Testis (tissue), 2 donors: Measurements from ENCODE around the gene GPR161.

Experiments used
- POLR2A ChIP-seq: fragments of 450-650 bp; IDR thresholded peaks from one replicate; pipeline ENCODE4 v1.6.1; 2017; ENCODE audit warnings: antibody characterized with exemption, mild to moderate bottlenecking, moderate library complexity
- TF ChIP-seq, protein P1 (sequence below), 3 experiments: fragments of 450-650 bp in 2 of 3; fragments of 200-600 bp in 1 of 3; sonication (generic) in 1 of 3; IDR thresholded peaks; one replicate each; pipeline ENCODE4 v1.5.1; 2016 to 2019; ENCODE audit warnings: antibody characterized with exemption in 3 of 3, mild to moderate bottlenecking in 2 of 3, moderate library complexity in 1 of 3

DNA sequence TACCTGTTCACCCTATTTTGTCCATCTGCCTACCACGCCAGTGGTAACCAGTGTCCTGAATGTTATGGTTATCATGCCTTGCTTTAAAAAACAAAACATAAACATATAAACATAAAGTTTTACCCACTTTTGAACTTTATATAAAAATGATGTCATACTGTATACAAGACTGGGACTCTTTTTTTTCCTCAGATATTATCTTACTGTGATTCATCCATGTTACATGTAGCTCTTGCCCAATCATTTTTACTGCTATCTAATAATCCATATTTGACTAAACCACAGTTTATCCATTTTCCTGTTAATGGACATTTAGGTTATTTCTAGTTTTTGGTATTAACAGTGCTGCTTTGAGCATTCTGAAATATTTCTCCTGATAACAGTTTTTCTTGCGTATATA, 78.8 kb downstream of the GPR161 start:
- TF ChIP-seq, protein P1, sequence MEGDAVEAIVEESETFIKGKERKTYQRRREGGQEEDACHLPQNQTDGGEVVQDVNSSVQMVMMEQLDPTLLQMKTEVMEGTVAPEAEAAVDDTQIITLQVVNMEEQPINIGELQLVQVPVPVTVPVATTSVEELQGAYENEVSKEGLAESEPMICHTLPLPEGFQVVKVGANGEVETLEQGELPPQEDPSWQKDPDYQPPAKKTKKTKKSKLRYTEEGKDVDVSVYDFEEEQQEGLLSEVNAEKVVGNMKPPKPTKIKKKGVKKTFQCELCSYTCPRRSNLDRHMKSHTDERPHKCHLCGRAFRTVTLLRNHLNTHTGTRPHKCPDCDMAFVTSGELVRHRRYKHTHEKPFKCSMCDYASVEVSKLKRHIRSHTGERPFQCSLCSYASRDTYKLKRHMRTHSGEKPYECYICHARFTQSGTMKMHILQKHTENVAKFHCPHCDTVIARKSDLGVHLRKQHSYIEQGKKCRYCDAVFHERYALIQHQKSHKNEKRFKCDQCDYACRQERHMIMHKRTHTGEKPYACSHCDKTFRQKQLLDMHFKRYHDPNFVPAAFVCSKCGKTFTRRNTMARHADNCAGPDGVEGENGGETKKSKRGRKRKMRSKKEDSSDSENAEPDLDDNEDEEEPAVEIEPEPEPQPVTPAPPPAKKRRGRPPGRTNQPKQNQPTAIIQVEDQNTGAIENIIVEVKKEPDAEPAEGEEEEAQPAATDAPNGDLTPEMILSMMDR (IDR thresholded peaks at IDR 0.05), result no peak
- no peak for TF ChIP-seq POLR2A
